Liver (tissue), 9 donors: ENCODE data around the gene BRIX1. TPM values are rescaled to one million over a fixed set of nuclear protein-coding genes. Genes with fewer than 3 reads are reported as not detected.

Source experiments
- DNase-seq: peaks from one replicate; pipeline ENCODE4 v3.0.0-alpha.2; 2017; ENCODE audit warnings: low spot score
- H3K27ac ChIP-seq, 2 donors: one replicate each; pipeline ENCODE4 v1.7.0; 2013; ENCODE audit warnings: inconsistent platforms in 2 of 2, low read length in 2 of 2, control low read depth in 1 of 2, low read depth in 1 of 2, mild to moderate bottlenecking in 1 of 2
- H3K27me3 ChIP-seq, 4 donors: one replicate each; pipeline versions ENCODE4 v1.6.1 to v1.7.0; 2013; ENCODE audit warnings: low read length in 3 of 4, inconsistent platforms in 1 of 4, mild to moderate bottlenecking in 1 of 4, moderate library complexity in 1 of 4; ENCODE audit not compliant: control insufficient read depth in 4 of 4, insufficient read depth in 4 of 4
- H3K36me3 ChIP-seq, 4 donors: one replicate each; pipeline versions ENCODE4 v1.6.1 to v1.7.0; 2013; ENCODE audit warnings: low read length in 3 of 4, mild to moderate bottlenecking in 3 of 4, low read depth in 1 of 4, moderate library complexity in 1 of 4; ENCODE audit not compliant: control insufficient read depth in 4 of 4, insufficient read depth in 3 of 4
- H3K4me1 ChIP-seq, 4 donors: one replicate each; pipeline versions ENCODE4 v1.6.1 to v1.7.0; 2013; ENCODE audit warnings: low read length in 3 of 4, mild to moderate bottlenecking in 3 of 4, moderate library complexity in 1 of 4; ENCODE audit not compliant: control insufficient read depth in 4 of 4, insufficient read depth in 4 of 4
- H3K4me3 ChIP-seq, 3 donors: one replicate each; pipeline versions ENCODE4 v1.6.1 to v1.7.0; 2013; ENCODE audit warnings: low read length in 3 of 3, control low read depth in 1 of 3, low read depth in 1 of 3, mild to moderate bottlenecking in 1 of 3
- H3K9ac ChIP-seq, 2 donors: one replicate each; pipeline ENCODE4 v1.7.0; 2013; ENCODE audit warnings: low read length in 2 of 2, mild to moderate bottlenecking in 2 of 2, moderate library complexity in 2 of 2, control low read depth in 1 of 2, low read depth in 1 of 2
- H3K9me3 ChIP-seq, 4 donors: one replicate each; pipeline versions ENCODE4 v1.6.1 to v1.7.0; 2013; ENCODE audit warnings: low read length in 3 of 4; ENCODE audit not compliant: control insufficient read depth in 4 of 4
- ATF3 ChIP-seq: IDR thresholded peaks from 2 replicates; pipeline ENCODE4 v1.6.1; 2016; ENCODE audit warnings: antibody characterized with exemption
- CTCF ChIP-seq: fragments of 150-350 bp; IDR thresholded peaks from 2 replicates; pipeline ENCODE4 v1.5.1; 2017; ENCODE audit warnings: improper control_type of control experiment, low read depth, low read length; ENCODE audit not compliant: missing input control
- EGR1 ChIP-seq, 2 donors: IDR thresholded peaks; 2 replicates each; pipeline ENCODE4 v1.6.1; 2016 to 2018; ENCODE audit warnings: antibody characterized with exemption in 2 of 2, low read depth in 2 of 2
- FOXA1 ChIP-seq: IDR thresholded peaks from 2 replicates; pipeline ENCODE4 v1.6.1; 2016; ENCODE audit warnings: antibody characterized with exemption
- FOXA2 ChIP-seq: IDR thresholded peaks from 2 replicates; pipeline ENCODE4 v1.6.1; 2016; ENCODE audit warnings: antibody characterized with exemption
- GABPA ChIP-seq, 2 donors: IDR thresholded peaks in 1 of 2; conservative IDR thresholded peaks in 1 of 2; 2 replicates each; pipeline ENCODE4 v1.6.1; 2016; ENCODE audit warnings: antibody characterized with exemption in 2 of 2, mild to moderate bottlenecking in 1 of 2, moderate library complexity in 1 of 2
- HNF4A ChIP-seq, 2 donors: conservative IDR thresholded peaks; 2 replicates each; pipeline ENCODE4 v1.6.1; 2016; ENCODE audit warnings: antibody characterized with exemption in 2 of 2, mild to moderate bottlenecking in 2 of 2
- HNF4G ChIP-seq: IDR thresholded peaks from 2 replicates; pipeline ENCODE4 v1.6.1; 2016; ENCODE audit warnings: antibody characterized with exemption
- JUND ChIP-seq, 2 donors: IDR thresholded peaks; 2 replicates each; pipeline ENCODE4 v1.6.1; 2016; ENCODE audit warnings: antibody characterized with exemption in 2 of 2
- MAX ChIP-seq: IDR thresholded peaks from 2 replicates; pipeline ENCODE4 v1.6.1; 2016; ENCODE audit warnings: antibody characterized with exemption
- NR2F2 ChIP-seq: IDR thresholded peaks from 2 replicates; pipeline ENCODE4 v1.6.1; 2016; ENCODE audit warnings: antibody characterized with exemption
- RAD21 ChIP-seq, 2 donors: IDR thresholded peaks; 2 replicates each; pipeline ENCODE4 v1.6.1; 2016; ENCODE audit warnings: antibody characterized with exemption in 2 of 2, mild to moderate bottlenecking in 2 of 2
- REST ChIP-seq: IDR thresholded peaks from 2 replicates; pipeline ENCODE4 v1.6.1; 2016; ENCODE audit warnings: antibody characterized with exemption, mild to moderate bottlenecking
- RXRA ChIP-seq, 2 donors: IDR thresholded peaks; 2 replicates each; pipeline ENCODE4 v1.6.1; 2017 to 2018; ENCODE audit warnings: antibody characterized with exemption in 2 of 2, mild to moderate bottlenecking in 1 of 2
- SP1 ChIP-seq: IDR thresholded peaks from 2 replicates; pipeline ENCODE4 v1.6.1; 2018; ENCODE audit warnings: antibody characterized with exemption, mild to moderate bottlenecking
- TAF1 ChIP-seq: conservative IDR thresholded peaks from 2 replicates; pipeline ENCODE4 v1.6.1; 2016; ENCODE audit warnings: antibody characterized with exemption, mild to moderate bottlenecking
- YY1 ChIP-seq: IDR thresholded peaks from 2 replicates; pipeline ENCODE4 v1.6.1; 2016; ENCODE audit warnings: antibody characterized with exemption, mild to moderate bottlenecking
- WGBS: extraction: QIAGEN DNeasy Blood & Tissue Kit; methylation state at CpG from one replicate; pipeline ENCODE4 v1.1.7; 2013; 5-methylcytosine and 5-hydroxymethylcytosine counted together
- polyA plus RNA-seq, 2 donors: library from polyadenylated mRNA; stranded (reverse) in 1 of 2; unstranded in 1 of 2; fragments of 200-250 nt in 1 of 2; fragments of >200 nt in 1 of 2; fragmentation: Nextera tagmentation in 1 of 2; extraction: Ambion mirVana in 1 of 2; gene quantifications; one replicate each; pipeline versions ENCODE4 v1.2.1 to v1.2.3, GENCODE V29; 2013 to 2015
- total RNA-seq, 2 donors: library from RNA; depleted of rRNA; stranded (reverse); fragments of >200 nt; gene quantifications; one replicate each; pipeline ENCODE4 v1.2.3, GENCODE V29; 2014
- TF ChIP-seq, protein P1 (sequence below): IDR thresholded peaks from 2 replicates; pipeline ENCODE4 v1.6.1; 2016; ENCODE audit warnings: antibody characterized with exemption
- donor health status: healthy.
- donor health status: healthy.
- donor health status: healthy.
- donor health status: healthy.
- donor health status: healthy.

The BRIX1 gene
- total and polyA plus RNA-seq, 4 donors: 6.7 to 15.7 (median 10.5) TPM

DNA sequence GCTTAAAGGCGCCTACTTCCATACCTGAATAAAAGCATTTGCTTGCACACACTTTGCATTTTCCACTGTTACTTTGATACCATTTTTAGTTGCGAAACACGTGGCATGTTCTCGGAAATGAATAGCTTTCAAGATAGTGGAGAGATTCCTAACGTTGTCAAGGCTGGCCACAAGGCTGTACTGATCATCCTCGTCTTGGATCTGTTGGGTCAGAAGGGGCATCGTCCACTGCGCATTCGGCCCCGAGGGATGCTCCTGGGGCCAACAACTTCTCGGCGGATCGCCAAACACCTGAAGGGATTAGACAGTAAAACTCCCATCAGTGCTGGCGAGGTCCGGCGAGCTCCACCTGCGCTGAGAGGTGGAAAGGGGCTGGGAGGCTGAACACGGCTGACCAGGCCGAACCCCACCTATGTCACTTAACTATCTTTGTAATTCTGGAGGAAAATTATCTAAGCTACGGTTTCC is 806 bp upstream of the BRIX1 start:
- no peak for TF ChIP-seq CTCF
- no peak for TF ChIP-seq RXRA (IDR thresholded peaks at IDR 0.05)
- TF ChIP-seq ATF3: no peak
- TF ChIP-seq NR2F2: no peak
- TF ChIP-seq RAD21 (IDR thresholded peaks at IDR 0.05): no peak
- no peak for TF ChIP-seq FOXA2
- TF ChIP-seq YY1: no peak
- no peak for TF ChIP-seq EGR1 (IDR thresholded peaks at IDR 0.05; ENCODE audit: low read depth in 2 of 2)
- TF ChIP-seq FOXA1: no peak
- no peak for TF ChIP-seq REST
- no peak for TF ChIP-seq HNF4G
- TF ChIP-seq, protein P1, sequence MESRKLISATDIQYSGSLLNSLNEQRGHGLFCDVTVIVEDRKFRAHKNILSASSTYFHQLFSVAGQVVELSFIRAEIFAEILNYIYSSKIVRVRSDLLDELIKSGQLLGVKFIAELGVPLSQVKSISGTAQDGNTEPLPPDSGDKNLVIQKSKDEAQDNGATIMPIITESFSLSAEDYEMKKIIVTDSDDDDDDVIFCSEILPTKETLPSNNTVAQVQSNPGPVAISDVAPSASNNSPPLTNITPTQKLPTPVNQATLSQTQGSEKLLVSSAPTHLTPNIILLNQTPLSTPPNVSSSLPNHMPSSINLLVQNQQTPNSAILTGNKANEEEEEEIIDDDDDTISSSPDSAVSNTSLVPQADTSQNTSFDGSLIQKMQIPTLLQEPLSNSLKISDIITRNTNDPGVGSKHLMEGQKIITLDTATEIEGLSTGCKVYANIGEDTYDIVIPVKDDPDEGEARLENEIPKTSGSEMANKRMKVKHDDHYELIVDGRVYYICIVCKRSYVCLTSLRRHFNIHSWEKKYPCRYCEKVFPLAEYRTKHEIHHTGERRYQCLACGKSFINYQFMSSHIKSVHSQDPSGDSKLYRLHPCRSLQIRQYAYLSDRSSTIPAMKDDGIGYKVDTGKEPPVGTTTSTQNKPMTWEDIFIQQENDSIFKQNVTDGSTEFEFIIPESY: no peak
- no peak for TF ChIP-seq TAF1
- no peak for TF ChIP-seq SP1
- peak overlapping the region; percentile 87 to 96 (median 94) for H3K4me3 ChIP-seq
- H3K9ac ChIP-seq: peak overlapping the region in 1 of 2 donors; percentile 68
- DNase-seq: peak; percentile 37
- H3K4me1 ChIP-seq: peaks cover 2 to 30% (median 21%) of the 10 kb centered on the region in 4 donors
- H3K36me3 ChIP-seq: peaks cover 2 to 19% (median 9%) of the 10 kb centered on the region in 4 donors
- peak overlapping the region; percentile 71 to 72 for H3K27ac ChIP-seq
- WGBS: 4% methylated on average over 20 of the region's 20 CpGs
- no peaks in the 10 kb centered on the region for H3K27me3 ChIP-seq
- no peaks in the 10 kb centered on the region for H3K9me3 ChIP-seq

GRCh38 chr5:34915856-34916192 is 313 bp downstream of the BRIX1 start:
- Histone ChIP-seq H3K27ac (peak overlapping the region; percentile 71 to 72), H3K4me3 (peak overlapping the region; percentile 89 to 96 (median 94)), H3K27me3 (no peaks in the 10 kb centered on the region), H3K36me3 (peaks cover 1 to 20% (median 12%) of the 10 kb centered on the region in 4 donors), H3K9me3 (no peaks in the 10 kb centered on the region), H3K4me1 (peaks cover 2 to 30% (median 21%) of the 10 kb centered on the region in 4 donors), H3K9ac (peak overlapping the region; percentile 83 to 90)
- under 1% methylated on average over 20 of the region's 20 CpGs for WGBS
- DNase-seq: no peak
- peak; percentile 59 for TF ChIP-seq YY1
- no peak for TF ChIP-seq HNF4A (conservative IDR thresholded peaks at IDR 0.05)
- TF ChIP-seq, protein P1: no peak
- TF ChIP-seq TAF1: no peak
- TF ChIP-seq GABPA (IDR thresholded peaks at IDR 0.05 in 1 of 2, conservative IDR thresholded peaks at IDR 0.05 in 1 of 2): peak in 1 of 2 donors; percentile 24
- TF ChIP-seq FOXA1: no peak
- no peak for TF ChIP-seq HNF4G
- TF ChIP-seq RXRA (IDR thresholded peaks at IDR 0.05): no peak
- TF ChIP-seq JUND (IDR thresholded peaks at IDR 0.05): no peak
- no peak for TF ChIP-seq MAX
- TF ChIP-seq REST: no peak
- no peak for TF ChIP-seq SP1
